ENCODE results near the gene STK25. TPM values are rescaled to one million over a fixed set of nuclear protein-coding genes. Genes with fewer than 3 reads are reported as not detected.
A peak's percentile ranks its signal among the peaks of the same experiment; 100 is the strongest.

The STK25 gene
- total and polyA plus RNA-seq, 10 of the 15 experiments (the other 5 are each of a cell fraction or from before 2014, with no cell fraction given) = 6.0 to 154 (median 89.3) TPM

DNA sequence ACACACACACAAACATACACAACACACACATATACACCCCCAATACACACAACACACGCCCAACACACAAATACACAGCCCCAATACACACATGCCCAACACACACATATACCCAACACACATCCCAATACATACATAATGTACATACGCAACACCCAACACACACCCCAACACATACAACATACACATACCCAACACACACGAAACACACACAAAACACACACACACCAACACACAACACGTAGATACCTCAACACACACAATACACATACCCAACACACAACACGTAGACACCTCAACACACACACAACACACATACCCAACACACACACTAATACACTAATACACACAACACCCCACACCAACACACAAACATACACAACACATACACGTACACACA is 8.9 kb upstream of the STK25 start:
- ATAC-seq = no peak
- Histone ChIP-seq H3K9ac (ENCODE audit: control insufficient read depth, insufficient read depth, low read length) (no peak overlapping the region), H3K4me2 (ENCODE audit: control insufficient read depth, insufficient read depth) (no peak overlapping the region), H3K27me3 (replicated peaks in 1 of 2; ENCODE audit: control insufficient read depth in 2 of 2, insufficient read depth in 2 of 2, low read length in 1 of 2) (no peaks in the 10 kb centered on the region), H3K36me3 (ENCODE audit: control insufficient read depth in 2 of 2, insufficient read depth in 2 of 2, low read length in 1 of 2) (no peaks in the 10 kb centered on the region), H3K79me2 (ENCODE audit: control insufficient read depth, insufficient read depth, low read length) (no peaks in the 10 kb centered on the region), H3K4me3 (no peak overlapping the region), H3K9me3 (replicated peaks; ENCODE audit: control insufficient read depth, insufficient read depth, low read length) (no peaks in the 10 kb centered on the region), H4K20me1 (ENCODE audit: control insufficient read depth, insufficient read depth) (no peaks in the 10 kb centered on the region), H3K27ac (ENCODE audit: control insufficient read depth, insufficient read depth) (no peak overlapping the region), H3K4me1 (ENCODE audit: control insufficient read depth, insufficient read depth, low read length) (peaks cover 16% of the 10 kb centered on the region), H2AFZ (ENCODE audit: control insufficient read depth, low read depth, low read length) (no peak overlapping the region)
- 69% methylated on average over 6 of the region's 6 CpGs for WGBS (ENCODE audit: insufficient coverage, insufficient replicate concordance, low lambda C conversion rate, missing lambda C conversion rate)
- in situ Hi-C loops (cut with MboI) (loop anchor here (10.0 kb wide), 1 partner anchor 358 kb away; no protein-coding TSS in a partner anchor), intact Hi-C loops (cut with micrococcal nuclease; ENCODE audit: unreplicated experiment) (no loop called here)
- TF ChIP-seq FOXK2 (IDR thresholded peaks at IDR 0.05) (0 out of 2 replicates have a peak, but pooled peaks have one; percentile 35), HDGF (IDR thresholded peaks at IDR 0.05) (peak; percentile 71), GABPA (IDR thresholded peaks at IDR 0.05; ENCODE audit: low read depth) (no peak)
- POLR2A ChIA-PET = no interaction called here
- FAIRE-seq = no peak
- DNase-seq (ENCODE audit: low read depth, low spot score) = no peak
- BruUV-seq (replicated peaks) = no TSS peak
- CTCF ChIA-PET = no interaction called here
- RAD21 ChIA-PET (ENCODE audit: unreplicated experiment) = no interaction called here
- SMC1A ChIA-PET (ENCODE audit: uncharacterized antibody, unreplicated experiment) = interaction anchor here (1.0 kb wide), 1 partner anchor 9 kb away, joined by 3 read pairs; no protein-coding TSS in a partner anchor

DNA sequence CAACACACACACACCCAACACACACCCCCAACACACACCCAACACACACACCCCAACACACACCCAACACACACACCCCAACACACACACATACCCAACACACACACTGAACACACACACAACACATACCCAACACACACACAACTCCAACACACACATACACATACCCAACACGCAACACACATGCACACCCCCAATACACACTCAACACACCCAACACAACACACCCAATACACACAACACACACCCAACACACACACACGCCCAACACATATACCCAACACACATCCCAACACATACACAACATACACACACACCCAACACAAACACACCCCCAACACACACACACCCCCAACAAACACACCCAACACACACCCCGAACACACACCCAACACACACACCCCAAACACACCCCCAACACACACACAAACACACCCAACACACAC is 8.2 kb upstream of the STK25 start:
- FAIRE-seq = no peak
- Histone ChIP-seq H3K36me3 (ENCODE audit: control insufficient read depth in 2 of 2, insufficient read depth in 2 of 2, low read length in 1 of 2) (no peaks in the 10 kb centered on the region), H3K4me3 (no peak overlapping the region), H3K4me1 (ENCODE audit: control insufficient read depth, insufficient read depth, low read length) (peaks cover 16% of the 10 kb centered on the region), H3K4me2 (ENCODE audit: control insufficient read depth, insufficient read depth) (0 out of 2 replicates have a peak overlapping the region, but pooled peaks have one; percentile 14), H3K27ac (ENCODE audit: control insufficient read depth, insufficient read depth) (no peak overlapping the region), H2AFZ (ENCODE audit: control insufficient read depth, low read depth, low read length) (no peak overlapping the region), H3K27me3 (replicated peaks in 1 of 2; ENCODE audit: control insufficient read depth in 2 of 2, insufficient read depth in 2 of 2, low read length in 1 of 2) (no peaks in the 10 kb centered on the region), H3K9me3 (replicated peaks; ENCODE audit: control insufficient read depth, insufficient read depth, low read length) (no peaks in the 10 kb centered on the region), H4K20me1 (ENCODE audit: control insufficient read depth, insufficient read depth) (no peaks in the 10 kb centered on the region), H3K79me2 (ENCODE audit: control insufficient read depth, insufficient read depth, low read length) (no peaks in the 10 kb centered on the region), H3K9ac (ENCODE audit: control insufficient read depth, insufficient read depth, low read length) (no peak overlapping the region)
- BruUV-seq (replicated peaks) = no TSS peak
- CTCF ChIA-PET = no interaction called here
- POLR2A ChIA-PET = no interaction called here
- RAD21 ChIA-PET (ENCODE audit: unreplicated experiment) = interaction anchor here (1.2 kb wide), 1 partner anchor 82 kb away, joined by 3 read pairs; no protein-coding TSS in a partner anchor
- DNase-seq (ENCODE audit: low read depth, low spot score) = no peak
- ATAC-seq = no peak
- in situ Hi-C loops (cut with MboI) (loop anchor here (10.0 kb wide), 1 partner anchor 358 kb away; no protein-coding TSS in a partner anchor), intact Hi-C loops (cut with micrococcal nuclease; ENCODE audit: unreplicated experiment) (no loop called here)
- SMC1A ChIA-PET (ENCODE audit: uncharacterized antibody, unreplicated experiment) = interaction anchor here (1.2 to 2.3 kb wide), 2 partner anchors 10 to 142 kb away, joined by 3 to 7 read pairs; no protein-coding TSS in a partner anchor
- TF ChIP-seq HDAC2 (IDR thresholded peaks at IDR 0.05) = no peak
- 0 out of 2 replicates have a peak, but pooled peaks have one; percentile 89 for TF ChIP-seq CHD4 (IDR thresholded peaks at IDR 0.05)
- TF ChIP-seq, protein P1, sequence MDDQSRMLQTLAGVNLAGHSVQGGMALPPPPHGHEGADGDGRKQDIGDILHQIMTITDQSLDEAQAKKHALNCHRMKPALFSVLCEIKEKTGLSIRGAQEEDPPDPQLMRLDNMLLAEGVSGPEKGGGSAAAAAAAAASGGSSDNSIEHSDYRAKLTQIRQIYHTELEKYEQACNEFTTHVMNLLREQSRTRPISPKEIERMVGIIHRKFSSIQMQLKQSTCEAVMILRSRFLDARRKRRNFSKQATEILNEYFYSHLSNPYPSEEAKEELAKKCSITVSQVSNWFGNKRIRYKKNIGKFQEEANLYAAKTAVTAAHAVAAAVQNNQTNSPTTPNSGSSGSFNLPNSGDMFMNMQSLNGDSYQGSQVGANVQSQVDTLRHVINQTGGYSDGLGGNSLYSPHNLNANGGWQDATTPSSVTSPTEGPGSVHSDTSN (IDR thresholded peaks at IDR 0.05; ENCODE audit: insufficient replicate concordance, low read depth, low read length) = no peak
- TF ChIP-seq, protein P2, sequence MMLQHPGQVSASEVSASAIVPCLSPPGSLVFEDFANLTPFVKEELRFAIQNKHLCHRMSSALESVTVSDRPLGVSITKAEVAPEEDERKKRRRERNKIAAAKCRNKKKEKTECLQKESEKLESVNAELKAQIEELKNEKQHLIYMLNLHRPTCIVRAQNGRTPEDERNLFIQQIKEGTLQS (IDR thresholded peaks at IDR 0.05; ENCODE audit: borderline replicate concordance, extremely low read depth, low read depth, low read length) = no peak
- 0 out of 2 replicates have a peak, but pooled peaks have one; percentile 14 for TF ChIP-seq FOXK2 (IDR thresholded peaks at IDR 0.05)
- WGBS (ENCODE audit: insufficient coverage, insufficient replicate concordance, low lambda C conversion rate, missing lambda C conversion rate) = 76% methylated on average over 3 of the region's 3 CpGs
